ENCODE measurements around the gene GSTO2.

The GSTO2 gene

DNA sequence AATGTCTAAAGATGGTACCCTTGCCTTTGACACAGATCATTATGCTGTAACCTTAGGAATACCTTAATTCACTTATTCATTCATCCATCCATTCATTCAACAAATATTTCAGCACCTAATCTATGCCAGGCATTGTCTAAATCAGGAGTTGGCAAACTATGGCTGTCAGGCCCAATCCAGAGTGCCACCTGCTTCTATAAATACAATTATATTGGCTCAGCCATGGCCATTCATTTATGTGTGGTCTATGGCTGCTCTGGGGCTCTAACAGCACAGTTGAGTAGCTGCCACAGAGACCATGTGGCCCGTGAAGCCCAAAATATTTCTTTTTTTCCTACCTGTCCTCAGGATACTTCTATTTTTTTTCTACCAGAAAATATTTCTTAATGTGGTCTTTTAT is 75.2 kb downstream of the GSTO2 start:
- no peak for DNase-seq

DNA sequence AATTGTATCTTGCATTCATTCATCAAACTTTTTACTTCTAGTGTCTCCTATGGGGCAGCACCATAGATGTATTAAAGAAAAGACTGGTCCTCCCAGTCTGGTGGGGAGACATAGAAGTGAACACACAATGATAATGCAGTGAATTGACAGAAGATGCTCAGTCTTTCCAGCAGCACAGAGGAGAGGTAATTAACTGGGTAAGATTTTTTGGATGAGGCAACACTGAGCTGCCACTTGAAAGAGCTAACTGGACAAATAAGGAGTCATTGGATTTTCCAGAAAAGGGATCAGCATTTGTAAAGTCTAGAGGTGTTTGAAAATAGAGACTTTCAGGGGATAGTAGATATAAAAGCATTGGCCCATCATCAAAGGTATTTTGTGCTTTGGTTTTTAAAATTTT is 76.5 kb downstream of the GSTO2 start:
- DNase-seq = no peak

DNA sequence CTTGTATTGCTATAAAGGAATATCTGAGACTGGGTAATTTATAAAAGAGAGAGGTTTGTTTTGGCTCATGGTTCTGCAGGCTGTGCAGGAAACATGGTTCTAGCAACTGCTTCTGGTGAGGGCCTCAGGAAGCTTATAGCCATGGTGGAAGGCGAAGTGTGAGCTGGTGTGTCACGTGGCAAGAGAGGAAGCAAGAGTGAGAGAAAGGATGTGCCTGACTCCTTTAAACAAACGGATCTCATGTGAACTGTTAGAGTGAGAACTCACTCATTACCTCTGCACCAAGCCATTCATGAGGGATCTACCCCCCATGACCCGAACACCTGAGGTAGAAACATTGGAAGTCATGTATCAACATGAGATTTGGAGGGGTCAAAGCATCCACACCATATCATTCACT is 77.0 kb downstream of the GSTO2 start:
- DNase-seq = no peak

DNA sequence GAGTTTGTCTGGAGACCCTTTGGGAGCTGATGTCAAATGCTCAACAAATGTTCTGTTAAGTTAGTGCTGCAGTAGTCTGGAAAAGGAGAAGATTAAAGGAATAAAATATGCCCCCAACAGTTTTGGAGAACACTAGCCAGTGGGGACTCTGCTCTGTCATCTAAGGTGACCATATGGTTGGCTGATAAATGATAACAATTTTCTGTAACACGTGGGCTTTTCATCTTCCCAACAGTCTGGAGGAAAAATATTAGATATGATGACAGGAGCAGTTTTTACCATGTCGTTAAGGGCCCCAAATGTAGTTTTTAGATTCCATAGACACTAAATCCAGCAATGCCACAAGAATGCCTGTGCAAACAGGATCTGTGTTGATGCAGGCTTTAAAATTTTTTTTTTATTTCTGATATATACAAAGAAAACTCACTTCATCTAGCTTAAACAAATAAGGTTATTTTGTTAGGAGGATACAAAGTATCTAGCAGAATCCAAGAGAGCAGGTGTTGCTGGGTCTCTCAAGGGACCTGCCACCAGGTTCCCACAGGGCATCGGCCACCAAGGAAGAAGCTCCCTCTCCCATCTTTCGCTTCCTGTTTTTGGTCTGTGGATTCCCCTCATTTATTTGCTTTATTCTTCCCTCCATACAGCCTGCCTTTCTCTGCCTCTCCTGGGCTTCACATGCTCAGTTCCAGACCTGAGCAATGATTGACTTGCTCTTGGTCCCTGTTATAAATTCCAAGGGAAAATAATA is 78.5 kb downstream of the GSTO2 start:
- no peak for DNase-seq

DNA sequence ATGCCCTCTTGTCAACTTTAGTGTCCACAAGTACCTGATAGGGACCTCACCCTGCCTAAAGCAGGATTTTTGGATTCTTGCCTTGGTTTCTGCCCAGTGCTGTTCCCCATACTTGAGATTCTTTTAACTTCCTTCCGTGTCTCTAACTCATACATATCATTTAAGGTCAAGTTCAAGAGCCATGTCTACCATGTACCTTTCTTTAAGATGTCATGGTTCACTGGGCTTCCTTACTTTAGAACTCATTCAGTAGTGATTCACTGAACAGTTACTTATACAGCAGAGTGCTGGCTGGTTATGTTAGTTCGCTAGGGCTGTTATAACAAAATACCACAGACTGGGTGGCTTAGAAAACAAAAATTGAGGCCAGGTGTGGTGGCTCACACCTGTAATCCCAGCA is 79.6 kb downstream of the GSTO2 start:
- DNase-seq = no peak

DNA sequence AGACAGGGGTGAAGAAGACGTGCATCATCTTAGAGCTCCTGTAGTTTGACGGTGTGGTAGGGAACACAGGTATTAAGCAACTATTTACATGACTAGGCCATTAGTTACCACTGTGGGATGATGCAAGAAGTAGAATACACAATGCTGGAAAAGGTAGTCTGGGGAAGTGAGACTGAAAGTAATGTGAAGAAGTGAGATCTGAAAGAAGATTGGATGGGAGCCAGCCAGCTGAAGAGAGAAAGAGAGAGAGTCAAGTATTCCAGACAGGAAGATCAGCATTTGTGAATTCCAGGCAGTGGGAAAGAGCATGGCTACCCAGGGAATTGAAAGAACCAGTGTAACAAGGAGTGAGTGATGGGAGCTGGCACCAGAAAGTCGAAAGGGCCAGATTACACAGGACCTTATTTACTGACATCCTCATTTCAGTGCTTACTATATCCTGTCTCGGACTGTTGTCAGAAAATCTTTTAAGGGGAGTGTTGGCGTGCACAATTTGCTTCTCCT is 80.7 kb downstream of the GSTO2 start:
- no peak for DNase-seq

DNA sequence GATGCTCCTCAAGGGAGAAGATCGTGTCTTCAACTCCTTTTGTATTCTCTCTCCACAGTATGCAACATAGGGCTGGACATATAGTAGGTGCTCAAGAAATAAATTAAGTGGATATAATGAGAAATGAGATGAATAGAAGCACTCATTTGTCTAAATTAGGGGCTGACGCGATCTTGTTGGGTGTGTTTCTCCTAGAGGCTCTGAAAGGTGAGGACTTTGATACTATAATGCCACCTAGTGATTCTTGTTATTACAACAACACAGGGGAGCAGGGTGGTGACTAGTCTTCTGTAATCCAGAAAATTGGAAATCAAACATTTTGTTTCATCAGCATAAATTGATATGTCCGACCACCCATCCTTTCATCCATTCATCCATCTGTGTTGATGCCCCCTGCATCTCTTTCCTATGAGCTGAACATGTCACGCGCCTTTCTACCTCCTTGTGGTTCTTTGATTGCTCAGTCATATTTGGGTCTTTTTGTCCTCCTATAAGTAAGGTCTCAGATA is 81.2 kb downstream of the GSTO2 start:
- no peak for DNase-seq

DNA sequence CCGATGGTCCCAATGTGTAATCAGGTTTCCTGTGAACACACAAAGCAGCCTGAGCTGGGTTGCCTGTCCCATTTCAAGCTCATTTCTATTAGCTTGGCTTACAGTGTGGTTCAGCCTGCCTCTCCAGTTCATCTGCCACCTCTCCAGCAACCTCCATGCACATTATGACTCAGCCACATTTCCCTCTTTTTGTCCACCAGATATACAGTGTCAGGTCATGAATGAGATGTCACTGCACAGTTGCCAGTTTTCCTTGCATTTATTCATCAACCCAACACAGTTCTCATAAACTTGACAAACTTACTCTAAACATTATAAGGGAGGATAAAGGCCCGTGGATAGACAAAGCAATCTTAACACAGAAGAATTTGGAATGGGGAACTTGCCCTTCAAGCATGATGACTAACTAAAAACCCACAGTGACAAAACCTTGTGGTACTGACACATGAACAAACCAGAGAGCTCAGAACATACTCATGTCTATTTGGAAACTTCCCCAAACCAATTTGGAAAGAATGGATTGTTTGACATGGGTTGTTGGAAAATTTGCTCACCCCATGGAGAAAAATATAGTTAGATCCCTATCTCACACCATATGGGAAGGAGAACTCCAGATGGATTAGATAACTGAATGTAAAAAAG is 82.2 kb downstream of the GSTO2 start:
- no peak for DNase-seq

DNA sequence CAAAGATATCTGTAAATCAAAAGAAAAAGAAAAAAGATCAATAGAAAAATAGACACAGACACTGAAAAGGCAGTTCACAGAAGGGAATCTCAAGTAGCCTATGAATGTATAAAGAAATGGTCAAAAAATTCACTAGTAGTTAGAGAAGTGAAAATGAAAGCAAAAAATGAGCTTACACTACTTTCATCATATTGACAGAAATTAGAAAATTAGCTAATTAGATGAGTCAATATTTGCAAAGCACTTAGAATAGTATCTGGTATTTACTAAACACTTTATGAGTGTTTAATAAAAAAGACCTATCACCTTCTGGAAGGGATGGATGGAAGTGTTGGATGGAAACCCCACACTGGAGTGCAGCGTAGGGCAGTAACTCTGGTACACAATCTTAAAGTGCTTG is 82.9 kb downstream of the GSTO2 start:
- no peak for DNase-seq

DNA sequence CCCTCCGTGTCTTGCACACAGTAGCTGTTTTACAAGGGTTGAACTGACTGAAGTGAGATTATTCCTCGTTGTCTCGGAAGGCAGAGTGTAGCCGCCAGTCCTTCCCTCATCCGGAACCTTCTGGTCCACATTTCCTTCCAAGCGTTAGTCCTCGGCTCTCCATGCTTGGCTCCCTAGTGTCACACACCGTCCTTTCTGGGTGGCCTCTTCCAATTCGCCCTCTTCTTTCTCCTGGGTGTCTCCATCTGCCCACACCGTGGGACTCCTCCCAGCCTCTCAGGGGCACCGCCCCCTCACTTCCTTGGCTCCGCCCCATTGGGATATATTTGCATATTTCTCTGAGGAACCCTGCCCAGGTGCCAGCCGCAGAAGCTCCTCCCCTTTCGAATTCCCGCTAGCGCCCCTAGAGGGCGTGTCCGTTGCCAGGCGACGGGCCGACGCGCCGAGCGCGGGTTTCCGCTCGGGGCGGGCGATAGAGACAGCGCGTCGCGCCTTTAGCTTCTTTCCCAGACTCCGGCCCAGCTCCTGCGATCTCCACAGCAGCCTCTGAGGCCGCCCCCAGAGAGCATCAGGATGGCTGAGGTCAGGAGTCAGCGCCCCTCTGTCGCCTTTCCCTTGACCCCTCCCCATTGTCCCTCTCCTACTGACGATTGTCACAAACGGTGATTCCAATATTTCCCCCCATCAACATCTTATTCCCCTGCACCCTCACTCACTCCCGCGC is 84.5 kb downstream of the GSTO2 start, which contains the start of gene CFAP58:
CFAP58 (plus strand) TSS at position 509 of the 724 bp plus-strand sequence; CDS start at position 574, 65 bp downstream.
- DNase-seq = no peak

All from NK-92 treated with Interleukin-12 subunit alpha and Interleukin-12 subunit beta, amount 100 ng/mL, for 24 hours (cell line).